Esophagus muscularis mucosa (tissue), 4 donors: ENCODE results near the gene DNAI7. TPM values are rescaled to one million over a fixed set of nuclear protein-coding genes. Genes with fewer than 3 reads are reported as not detected.

Experiments
- DNase-seq: peaks from one replicate; pipeline ENCODE4 v3.0.0-alpha.2; 2017; ENCODE audit errors: extremely low spot score
- H3K27ac ChIP-seq, 4 donors: fragments of 200-600 bp; sonication (generic); replicated peaks in 1 of 4; 1 replicate in 3 of 4; 2 replicates in 1 of 4; pipeline ENCODE4 v1.5.1; 2016 to 2019; ENCODE audit warnings: mild to moderate bottlenecking in 1 of 4
- H3K27me3 ChIP-seq, 4 donors: fragments of 200-600 bp; sonication (generic); one replicate each; pipeline versions ENCODE4 v1.5.1 to v1.6.0; 2016 to 2019
- H3K36me3 ChIP-seq, 4 donors: fragments of 200-600 bp; sonication (generic); one replicate each; pipeline ENCODE4 v1.5.1; 2016 to 2019
- H3K4me1 ChIP-seq, 4 donors: fragments of 200-600 bp; sonication (generic); one replicate each; pipeline ENCODE4 v1.5.1; 2016 to 2019
- H3K4me3 ChIP-seq, 4 donors: fragments of 200-600 bp; sonication (generic); 1 replicate in 2 of 4; 2 replicates in 2 of 4; pipeline ENCODE4 v1.5.1; 2016 to 2019; ENCODE audit warnings: mild to moderate bottlenecking in 4 of 4, moderate library complexity in 1 of 4
- H3K9me3 ChIP-seq, 4 donors: fragments of 200-600 bp; sonication (generic); 1 replicate in 3 of 4; 2 replicates in 1 of 4; pipeline ENCODE4 v1.5.1; 2016 to 2019
- EP300 ChIP-seq: sonication (generic); formaldehyde crosslinking; IDR thresholded peaks from one replicate; pipeline ENCODE4 v1.6.1; 2017; ENCODE audit warnings: antibody characterized with exemption
- POLR2A ChIP-seq: fragments of 450-650 bp; IDR thresholded peaks from one replicate; pipeline ENCODE4 v1.6.1; 2017; ENCODE audit warnings: antibody characterized with exemption, moderate library complexity, mild to moderate bottlenecking, low read depth
- POLR2AphosphoS5 ChIP-seq, 2 donors: sonication (generic); formaldehyde crosslinking; IDR thresholded peaks; one replicate each; pipeline ENCODE4 v1.6.1; 2017; ENCODE audit warnings: antibody characterized with exemption in 2 of 2
- WGBS: methylation state at CpG from one replicate; pipeline ENCODE4 v1.1.5; 2018; 5-methylcytosine and 5-hydroxymethylcytosine counted together
- intact Hi-C: fragments of 100-400 bp; cut with DNase I; formaldehyde crosslinking; loops from one replicate; pipeline ENCODE4 v1.15.1; 2023
- total RNA-seq, 4 donors: library from RNA; depleted of rRNA; stranded (reverse); fragments of >200 nt; gene quantifications; one replicate each; pipeline versions ENCODE4 v1.1.0 to v1.2.1, GENCODE V29; 2016
- TF ChIP-seq, protein P1 (sequence below), 3 experiments: fragments of 200-600 bp in 2 of 3; fragments of 450-650 bp in 1 of 3; sonication (generic) in 2 of 3; IDR thresholded peaks; one replicate each; pipeline ENCODE4 v1.5.1; 2017 to 2019; ENCODE audit warnings: antibody characterized with exemption in 3 of 3, mild to moderate bottlenecking in 2 of 3, moderate library complexity in 1 of 3

DNAI7 gene
- total RNA-seq, 4 donors from 2014 or later: 0.26 to 1.3 (median 0.40) TPM; not detected in 1

DNA sequence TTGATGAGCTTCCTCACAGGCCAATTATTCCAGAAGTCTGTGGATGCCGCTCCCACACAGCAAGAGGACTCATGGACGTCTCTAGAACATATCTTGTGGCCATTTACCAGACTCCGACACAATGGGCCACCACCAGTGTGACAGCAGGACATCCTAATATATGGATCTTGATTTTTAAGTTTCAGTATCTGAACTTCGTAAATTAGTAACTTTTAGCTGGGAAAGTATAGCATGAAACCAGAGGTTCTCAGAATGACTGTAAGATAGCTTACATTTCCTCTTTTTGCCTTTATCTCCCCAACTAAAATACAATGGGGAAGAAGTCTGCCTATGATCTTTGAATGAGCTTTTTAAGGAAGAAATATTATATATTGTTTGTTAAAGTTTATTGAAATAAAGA, 87.0 kb downstream of the DNAI7 start:
- intact Hi-C loops: no loop called here
- TF ChIP-seq POLR2A (no peak), EP300 (no peak), POLR2AphosphoS5 (IDR thresholded peaks at IDR 0.05) (no peak)
- TF ChIP-seq, protein P1, sequence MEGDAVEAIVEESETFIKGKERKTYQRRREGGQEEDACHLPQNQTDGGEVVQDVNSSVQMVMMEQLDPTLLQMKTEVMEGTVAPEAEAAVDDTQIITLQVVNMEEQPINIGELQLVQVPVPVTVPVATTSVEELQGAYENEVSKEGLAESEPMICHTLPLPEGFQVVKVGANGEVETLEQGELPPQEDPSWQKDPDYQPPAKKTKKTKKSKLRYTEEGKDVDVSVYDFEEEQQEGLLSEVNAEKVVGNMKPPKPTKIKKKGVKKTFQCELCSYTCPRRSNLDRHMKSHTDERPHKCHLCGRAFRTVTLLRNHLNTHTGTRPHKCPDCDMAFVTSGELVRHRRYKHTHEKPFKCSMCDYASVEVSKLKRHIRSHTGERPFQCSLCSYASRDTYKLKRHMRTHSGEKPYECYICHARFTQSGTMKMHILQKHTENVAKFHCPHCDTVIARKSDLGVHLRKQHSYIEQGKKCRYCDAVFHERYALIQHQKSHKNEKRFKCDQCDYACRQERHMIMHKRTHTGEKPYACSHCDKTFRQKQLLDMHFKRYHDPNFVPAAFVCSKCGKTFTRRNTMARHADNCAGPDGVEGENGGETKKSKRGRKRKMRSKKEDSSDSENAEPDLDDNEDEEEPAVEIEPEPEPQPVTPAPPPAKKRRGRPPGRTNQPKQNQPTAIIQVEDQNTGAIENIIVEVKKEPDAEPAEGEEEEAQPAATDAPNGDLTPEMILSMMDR (IDR thresholded peaks at IDR 0.05): no peak
- Histone ChIP-seq H3K4me1 (no peaks in the 10 kb centered on the region), H3K27me3 (no peaks in the 10 kb centered on the region), H3K4me3 (no peak overlapping the region), H3K36me3 (no peaks in the 10 kb centered on the region), H3K27ac (no peak overlapping the region), H3K9me3 (no peaks in the 10 kb centered on the region)
- WGBS: 85% methylated on average over 4 of the region's 4 CpGs
- DNase-seq: no peak

DNA sequence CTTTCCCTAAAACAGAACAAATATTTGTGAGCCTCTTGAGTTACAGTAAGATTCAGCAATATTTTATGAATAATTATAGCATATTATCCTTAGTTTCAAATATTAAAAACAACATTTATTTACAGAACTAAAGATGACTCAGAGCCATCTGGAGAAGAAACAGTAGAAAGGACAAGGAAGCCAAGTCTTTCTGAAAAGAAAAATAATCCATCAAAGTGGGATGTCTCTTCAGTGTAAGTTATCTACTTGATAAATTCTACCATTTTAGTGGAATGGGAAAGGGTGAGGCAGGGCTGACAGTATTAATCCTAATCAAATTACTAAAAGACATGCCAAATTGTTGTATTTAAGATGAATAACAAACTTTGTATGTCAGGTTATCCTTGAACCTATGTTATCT, 88.1 kb downstream of the DNAI7 start:
- no peak for DNase-seq
- Histone ChIP-seq H3K36me3 (no peaks in the 10 kb centered on the region), H3K27ac (no peak overlapping the region), H3K4me3 (no peak overlapping the region), H3K27me3 (no peaks in the 10 kb centered on the region), H3K4me1 (no peaks in the 10 kb centered on the region), H3K9me3 (no peaks in the 10 kb centered on the region)
- TF ChIP-seq, protein P1 (IDR thresholded peaks at IDR 0.05): no peak
- no peak for TF ChIP-seq POLR2AphosphoS5 (IDR thresholded peaks at IDR 0.05)
- intact Hi-C loops: no loop called here

DNA sequence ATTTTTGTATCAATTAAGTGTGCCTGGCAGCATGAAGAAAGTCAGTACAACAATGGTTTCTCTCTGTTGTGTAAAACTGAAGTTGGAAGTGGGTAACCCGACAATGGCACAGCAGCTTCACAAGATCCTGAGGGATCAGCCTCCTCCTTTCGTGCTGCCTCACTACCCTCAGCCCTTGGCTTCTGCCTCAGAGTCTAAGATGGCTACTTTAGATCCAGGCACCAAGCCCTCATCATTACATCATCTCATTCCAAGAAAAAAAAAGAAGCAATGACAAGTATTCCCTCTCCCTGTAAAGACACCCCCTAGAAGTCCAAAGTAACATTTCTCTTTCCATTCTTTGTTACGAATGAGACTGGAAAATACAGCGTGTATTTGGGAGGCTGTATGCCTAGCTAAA, 92.6 kb downstream of the DNAI7 start:
- Histone ChIP-seq H3K4me1 (no peaks in the 10 kb centered on the region), H3K27ac (no peak overlapping the region), H3K4me3 (no peak overlapping the region), H3K27me3 (no peaks in the 10 kb centered on the region), H3K9me3 (no peaks in the 10 kb centered on the region), H3K36me3 (no peaks in the 10 kb centered on the region)
- intact Hi-C loops: no loop called here
- TF ChIP-seq POLR2A (no peak), EP300 (no peak), POLR2AphosphoS5 (IDR thresholded peaks at IDR 0.05) (no peak)
- TF ChIP-seq, protein P1 (IDR thresholded peaks at IDR 0.05): no peak
- 81% methylated on average over 4 of the region's 4 CpGs for WGBS
- DNase-seq: no peak

DNA sequence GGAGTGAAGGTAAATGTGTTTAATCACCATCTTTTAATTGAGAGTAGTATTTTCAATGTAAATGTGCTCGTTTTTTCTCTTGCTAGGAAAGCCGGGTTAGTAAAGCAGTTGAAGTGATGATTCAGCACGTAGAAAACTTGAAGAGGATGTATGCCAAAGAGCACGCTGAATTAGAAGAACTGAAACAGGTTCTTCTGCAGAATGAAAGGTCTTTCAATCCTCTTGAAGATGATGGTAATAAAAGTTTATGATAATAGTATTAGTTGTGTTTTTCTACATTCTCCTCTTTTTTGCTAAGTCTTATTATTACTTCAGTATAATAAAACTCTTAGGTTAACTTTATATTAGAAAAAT, 93.9 kb downstream of the DNAI7 start:
- Histone ChIP-seq H3K36me3 (no peaks in the 10 kb centered on the region), H3K27ac (no peak overlapping the region), H3K27me3 (no peaks in the 10 kb centered on the region), H3K9me3 (no peaks in the 10 kb centered on the region), H3K4me1 (no peaks in the 10 kb centered on the region), H3K4me3 (no peak overlapping the region)
- DNase-seq: no peak
- TF ChIP-seq, protein P1 (IDR thresholded peaks at IDR 0.05): no peak
- no peak for TF ChIP-seq POLR2A
- 63% methylated on average over 4 of the region's 4 CpGs for WGBS
- intact Hi-C loops: no loop called here

DNA sequence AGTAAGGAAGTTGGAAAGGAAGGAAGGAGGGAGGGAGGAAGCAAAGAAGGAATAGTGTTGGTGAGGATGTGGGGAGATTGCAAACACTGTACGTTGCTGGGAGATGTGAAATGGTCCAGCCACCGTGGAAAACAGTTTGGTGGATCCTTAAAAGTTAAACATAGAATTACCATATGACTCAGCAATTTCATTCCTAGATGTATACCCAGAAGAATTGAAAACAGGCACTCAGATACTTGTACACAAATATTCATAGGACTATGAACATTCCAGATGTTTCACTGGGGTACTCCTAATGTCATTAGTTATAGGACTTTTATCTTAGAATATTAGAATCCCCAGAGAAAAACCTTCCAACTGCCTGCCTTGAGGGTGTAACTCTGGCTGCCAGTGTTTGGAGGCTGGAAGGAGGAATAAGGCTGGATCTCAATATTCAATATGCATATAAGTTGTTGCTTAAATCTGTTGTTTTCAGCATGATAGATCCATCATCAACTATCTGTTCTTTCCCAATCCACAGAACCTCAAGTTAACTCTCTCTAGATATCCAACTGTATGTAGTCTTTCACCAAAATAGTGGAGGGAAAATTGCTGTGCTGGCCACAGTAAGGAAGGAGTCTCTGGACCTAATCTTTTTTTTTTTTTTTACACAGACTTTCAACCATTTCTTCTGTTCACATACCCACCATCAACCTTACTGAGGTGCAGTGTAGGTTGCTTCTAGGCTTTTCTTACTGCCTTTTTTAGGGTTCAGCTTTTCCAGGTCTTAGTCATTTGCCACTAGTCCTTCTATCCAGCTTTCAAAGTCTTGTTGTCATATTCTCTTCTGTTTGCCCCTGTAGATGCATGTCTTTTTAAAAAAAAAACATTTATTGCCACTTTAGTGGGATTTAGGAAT, 94.5 kb downstream of the DNAI7 start:
- WGBS: 61% methylated on average over 2 of the region's 2 CpGs
- intact Hi-C loops: no loop called here
- H3K4me3 ChIP-seq: no peak overlapping the region
- no peak for DNase-seq
- H3K4me1 ChIP-seq: no peaks in the 10 kb centered on the region
- H3K9me3 ChIP-seq: no peaks in the 10 kb centered on the region
- no peak overlapping the region for H3K27ac ChIP-seq
- H3K27me3 ChIP-seq: no peaks in the 10 kb centered on the region
- no peaks in the 10 kb centered on the region for H3K36me3 ChIP-seq
- TF ChIP-seq EP300 (no peak), POLR2A (no peak), POLR2AphosphoS5 (IDR thresholded peaks at IDR 0.05) (no peak)
- TF ChIP-seq, protein P1 (IDR thresholded peaks at IDR 0.05): no peak
